B cell (primary cell): Measurements from ENCODE around the gene CHPT1. TPM values are rescaled to one million over a fixed set of nuclear protein-coding genes. Genes with fewer than 3 reads are reported as not detected.

Source experiments
- ATAC-seq: fragments of 200-7000 bp; cut with Tn5 transposase; one replicate; pipeline ENCODE4 v1.10.0; 2021; ENCODE audit warnings: low read depth, mild to moderate bottlenecking, moderate number of reproducible peaks, moderate library complexity
- CTCF ChIA-PET: fragments of 350-600 bp; sonication (Branson Sonifier 250); formaldehyde crosslinking; loops from one replicate; lab custom pipeline; 2021; ENCODE audit warnings: antibody characterized with exemption, inconsistent platforms; lab: Charles Lee
- POLR2A ChIA-PET: fragments of 350-600 bp; sonication (Branson Sonifier 250); formaldehyde crosslinking; loops from one replicate; lab custom pipeline; 2021; ENCODE audit warnings: antibody characterized with exemption; lab: Charles Lee
- DNase-seq: peaks from one replicate; pipeline ENCODE4 v3.0.0; 2013
- H2AFZ ChIP-seq: 2 replicates; pipeline ENCODE4 v1.6.1; 2012; ENCODE audit warnings: mild to moderate bottlenecking, low read depth, low read length; ENCODE audit not compliant: insufficient read depth, poor library complexity, severe bottlenecking
- H3K27ac ChIP-seq, 2 donors: 1 replicate in 1 of 2; 2 replicates in 1 of 2; pipeline ENCODE4 v1.5.1; 2012 to 2013; ENCODE audit warnings: low read length in 2 of 2, mild to moderate bottlenecking in 2 of 2, moderate library complexity in 1 of 2
- H3K27me3 ChIP-seq, 4 experiments: fragments of 200-600 bp in 1 of 4; sonication (generic) in 1 of 4; replicated peaks in 1 of 4; 1 replicate in 2 of 4; 2 replicates in 2 of 4; pipeline versions ENCODE4 v1.6.1 to v1.7.0; 2013 to 2016; ENCODE audit warnings: low read length in 3 of 4, mild to moderate bottlenecking in 2 of 4, mixed read lengths in 1 of 4, moderate library complexity in 1 of 4; ENCODE audit not compliant: insufficient read depth in 4 of 4, control insufficient read depth in 3 of 4; ENCODE audit errors: control extremely low read depth in 1 of 4
- H3K36me3 ChIP-seq, 2 experiments: replicated peaks in 1 of 2; 1 replicate in 1 of 2; 2 replicates in 1 of 2; pipeline versions ENCODE4 v1.6.1 to v1.7.1; 2013; ENCODE audit warnings: low read length in 1 of 2; ENCODE audit not compliant: insufficient read depth in 2 of 2, control insufficient read depth in 1 of 2; ENCODE audit errors: control extremely low read depth in 1 of 2, extremely low read depth in 1 of 2
- H3K4me1 ChIP-seq, 2 donors: fragments of 200-600 bp in 1 of 2; sonication (generic) in 1 of 2; 1 replicate in 1 of 2; 2 replicates in 1 of 2; pipeline versions ENCODE4 v1.5.1 to v1.6.1; 2013 to 2017; ENCODE audit warnings: low read length in 2 of 2; ENCODE audit not compliant: control insufficient read depth in 2 of 2, insufficient read depth in 2 of 2
- H3K4me2 ChIP-seq: replicated peaks from 2 replicates; pipeline ENCODE3; 2012; ENCODE audit warnings: mild to moderate bottlenecking, low read depth, low read length; ENCODE audit not compliant: poor library complexity, severe bottlenecking
- H3K4me3 ChIP-seq, 5 experiments: fragments of 200-600 bp in 1 of 5; sonication (generic) in 1 of 5; 1 replicate in 3 of 5; 2 replicates in 2 of 5; pipeline versions ENCODE4 v1.5.1 to v1.7.0; 2011 to 2016; ENCODE audit warnings: low read length in 4 of 5, mild to moderate bottlenecking in 4 of 5, low read depth in 2 of 5, control low read depth in 1 of 5, moderate library complexity in 1 of 5; ENCODE audit not compliant: insufficient read depth in 1 of 5; ENCODE audit errors: control extremely low read depth in 1 of 5, extremely low read depth in 1 of 5
- H3K79me2 ChIP-seq: fragments of 200-600 bp; sonication (generic); one replicate; pipeline ENCODE4 v1.6.0; 2016; ENCODE audit warnings: low read length; ENCODE audit not compliant: control insufficient read depth, insufficient read depth
- H3K9ac ChIP-seq: fragments of 200-600 bp; sonication (generic); 2 replicates; pipeline ENCODE4 v1.6.1; 2017; ENCODE audit warnings: mild to moderate bottlenecking, low read length, moderate library complexity
- H3K9me3 ChIP-seq, 3 donors: one replicate each; pipeline versions ENCODE4 v1.6.1 to v1.7.1; 2013; ENCODE audit warnings: low read length in 2 of 3; ENCODE audit not compliant: control insufficient read depth in 2 of 3, insufficient read depth in 1 of 3; ENCODE audit errors: control extremely low read depth in 1 of 3
- H4K20me1 ChIP-seq: 2 replicates; pipeline ENCODE4 v1.6.0; 2012; ENCODE audit warnings: mild to moderate bottlenecking, low read length; ENCODE audit not compliant: insufficient read depth, control insufficient read depth, poor library complexity, severe bottlenecking
- H3K27ac Mint-ChIP-seq: one replicate; pipeline ENCODE4 v1.8.0; 2021; ENCODE audit warnings: mixed read lengths
- H3K27me3 Mint-ChIP-seq: one replicate; pipeline ENCODE4 v1.8.0; 2021; ENCODE audit warnings: mixed read lengths
- H3K4me1 Mint-ChIP-seq: one replicate; pipeline ENCODE4 v1.8.0; 2021; ENCODE audit warnings: mixed read lengths
- H3K4me3 Mint-ChIP-seq: one replicate; pipeline ENCODE4 v1.8.0; 2021; ENCODE audit warnings: mixed read lengths
- H3K9me3 Mint-ChIP-seq: one replicate; pipeline ENCODE4 v1.8.0; 2022; ENCODE audit warnings: mixed read lengths; ENCODE audit not compliant: insufficient read depth
- EZH2 ChIP-seq: IDR thresholded peaks from 2 replicates; pipeline ENCODE4 v1.6.1; 2012; ENCODE audit warnings: borderline replicate concordance, low read depth, mild to moderate bottlenecking, moderate library complexity, low read length; ENCODE audit not compliant: insufficient read depth, poor library complexity, severe bottlenecking
- WGBS: methylation state at CpG from one replicate; pipeline ENCODE4 v1.1.5; 2013; ENCODE audit warnings: missing lambda C conversion rate; ENCODE audit not compliant: insufficient coverage; 5-methylcytosine and 5-hydroxymethylcytosine counted together
- intact Hi-C: fragments of 100-400 bp; cut with micrococcal nuclease; formaldehyde crosslinking; loops from one replicate; pipeline ENCODE4 v1.10.0; 2022
- polyA plus RNA-seq: library from polyadenylated mRNA; depleted of rRNA; stranded (reverse); fragments of >200 nt; gene quantifications from 2 replicates; pipeline ENCODE4 v1.2.3, GENCODE V29; 2012
- total RNA-seq, 2 donors: library from RNA; stranded (reverse); fragments of 120-200 nt in 1 of 2; gene quantifications; 1 replicate in 1 of 2; 2 replicates in 1 of 2; pipeline versions ENCODE4 v1.2.3 to v1.2.4, GENCODE V29; 2013 to 2022
- TF ChIP-seq, protein P1 (sequence below): fragments of 200-600 bp; IDR thresholded peaks from one replicate; pipeline ENCODE4 v1.8.0; 2022; ENCODE audit warnings: antibody characterized with exemption, mild to moderate bottlenecking

The CHPT1 gene
- total and polyA plus RNA-seq, 2 donors (not counting 1 experiment from before 2014, with no cell fraction given) = 46.9 to 215 TPM

DNA sequence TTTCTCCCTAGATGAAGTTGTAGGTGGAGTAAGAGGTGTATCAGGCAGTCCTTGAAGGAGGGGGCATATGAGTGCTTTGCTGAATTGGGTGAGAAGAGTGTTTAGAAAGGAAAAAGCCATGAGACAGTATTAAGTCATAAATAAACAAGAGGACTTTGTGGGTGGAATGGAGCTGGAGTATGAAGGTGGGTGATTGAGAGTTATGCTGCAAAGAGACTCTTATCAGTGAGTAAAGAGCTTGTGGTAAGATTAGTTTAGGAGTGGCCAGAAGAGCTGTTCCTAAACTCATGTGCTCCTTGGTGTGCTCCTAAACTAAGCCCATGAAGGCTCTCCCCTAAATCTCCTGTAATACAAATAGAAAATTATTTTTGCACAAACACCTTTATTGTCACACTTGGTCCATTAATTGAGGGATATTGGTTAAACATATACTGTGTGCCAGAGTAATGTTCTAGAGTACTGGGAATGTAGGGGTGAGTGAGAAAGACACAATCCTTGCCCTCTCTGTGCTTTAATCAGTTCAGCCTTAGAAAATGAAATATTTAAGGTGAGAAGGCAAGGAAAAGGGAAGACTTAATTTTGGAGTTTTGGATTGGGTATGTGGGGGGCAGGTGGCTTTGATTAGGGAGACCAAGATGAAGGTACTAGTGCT is 9.8 kb downstream of the CHPT1 start:
- no peak for ATAC-seq
- ChIA-PET CTCF (interaction anchor here (1.0 to 1.6 kb wide), 3 partner anchors 16 to 53 kb away, joined by 3 to 4 read pairs (median 4); no protein-coding TSS in a partner anchor), POLR2A (no interaction called here)
- no peak for DNase-seq
- Histone ChIP-seq H3K79me2 (peaks cover 76% of the 10 kb centered on the region), H3K27me3 (no peaks in the 10 kb centered on the region), H3K9ac (no peak overlapping the region), H3K4me1 (peaks cover 16 to 37% of the 10 kb centered on the region in 2 donors), H2AFZ (no peak overlapping the region), H4K20me1 (peaks cover 44% of the 10 kb centered on the region), H3K27ac (no peak overlapping the region), H3K9me3 (peaks cover 0 to 1% (median 0%) of the 10 kb centered on the region in 3 donors), H3K4me2 (no peak overlapping the region), H3K36me3 (no peaks in the 10 kb centered on the region), H3K4me3 (no peak overlapping the region)
- intact Hi-C loops = no loop called here
- no peak for TF ChIP-seq EZH2
- no peaks in the 10 kb centered on the region for H3K9me3 Mint-ChIP-seq
- H3K4me1 Mint-ChIP-seq = peaks cover 50% of the 10 kb centered on the region
- no peaks in the 10 kb centered on the region for H3K27me3 Mint-ChIP-seq
- H3K27ac Mint-ChIP-seq = no peak overlapping the region
- H3K4me3 Mint-ChIP-seq = no peak overlapping the region

DNA sequence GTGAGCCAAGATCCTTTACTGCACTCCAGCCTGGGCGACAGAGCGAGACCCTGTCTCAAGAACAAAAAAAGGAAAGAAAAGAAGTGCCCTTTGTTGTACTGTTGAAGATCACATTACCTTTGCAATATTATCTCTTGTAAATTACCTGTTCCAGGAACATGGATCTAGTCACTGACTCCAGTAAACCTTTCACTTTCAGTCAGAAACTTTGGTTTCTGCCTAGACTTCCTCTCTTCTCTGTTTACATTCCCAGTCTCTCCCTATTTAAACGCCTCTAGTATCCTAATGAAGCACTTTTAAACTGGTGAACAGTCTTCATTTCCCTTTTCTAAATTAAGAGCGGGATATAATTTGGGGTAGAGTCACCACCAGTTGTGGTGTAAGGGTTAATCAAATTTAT is 12.8 kb downstream of the CHPT1 start:
- peaks cover 0 to 1% (median 0%) of the 10 kb centered on the region in 3 donors for H3K9me3 ChIP-seq
- ChIA-PET CTCF (no interaction called here), POLR2A (no interaction called here)
- no peaks in the 10 kb centered on the region for H3K9me3 Mint-ChIP-seq
- intact Hi-C loops = no loop called here
- H4K20me1 ChIP-seq = peaks cover 45% of the 10 kb centered on the region
- H3K4me1 Mint-ChIP-seq = peaks cover 58% of the 10 kb centered on the region
- no peak overlapping the region for H3K4me3 Mint-ChIP-seq
- peaks cover 0 to 1% of the 10 kb centered on the region in 2 experiments for H3K36me3 ChIP-seq
- no peak for TF ChIP-seq EZH2
- TF ChIP-seq, protein P1, sequence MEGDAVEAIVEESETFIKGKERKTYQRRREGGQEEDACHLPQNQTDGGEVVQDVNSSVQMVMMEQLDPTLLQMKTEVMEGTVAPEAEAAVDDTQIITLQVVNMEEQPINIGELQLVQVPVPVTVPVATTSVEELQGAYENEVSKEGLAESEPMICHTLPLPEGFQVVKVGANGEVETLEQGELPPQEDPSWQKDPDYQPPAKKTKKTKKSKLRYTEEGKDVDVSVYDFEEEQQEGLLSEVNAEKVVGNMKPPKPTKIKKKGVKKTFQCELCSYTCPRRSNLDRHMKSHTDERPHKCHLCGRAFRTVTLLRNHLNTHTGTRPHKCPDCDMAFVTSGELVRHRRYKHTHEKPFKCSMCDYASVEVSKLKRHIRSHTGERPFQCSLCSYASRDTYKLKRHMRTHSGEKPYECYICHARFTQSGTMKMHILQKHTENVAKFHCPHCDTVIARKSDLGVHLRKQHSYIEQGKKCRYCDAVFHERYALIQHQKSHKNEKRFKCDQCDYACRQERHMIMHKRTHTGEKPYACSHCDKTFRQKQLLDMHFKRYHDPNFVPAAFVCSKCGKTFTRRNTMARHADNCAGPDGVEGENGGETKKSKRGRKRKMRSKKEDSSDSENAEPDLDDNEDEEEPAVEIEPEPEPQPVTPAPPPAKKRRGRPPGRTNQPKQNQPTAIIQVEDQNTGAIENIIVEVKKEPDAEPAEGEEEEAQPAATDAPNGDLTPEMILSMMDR = no peak
- no peaks in the 10 kb centered on the region for H3K27me3 Mint-ChIP-seq
- no peak for ATAC-seq
- no peaks in the 10 kb centered on the region for H3K27me3 ChIP-seq
- no peak overlapping the region for H3K4me3 ChIP-seq
- no peak overlapping the region for H3K9ac ChIP-seq
- H3K27ac ChIP-seq = no peak overlapping the region
- WGBS = no CpG with 5 or more reads among the region's 4 CpGs
- H2AFZ ChIP-seq = no peak overlapping the region
- H3K27ac Mint-ChIP-seq = no peak overlapping the region
- DNase-seq = no peak
- no peak overlapping the region for H3K4me2 ChIP-seq
- peaks cover 5 to 31% of the 10 kb centered on the region in 2 donors for H3K4me1 ChIP-seq
- peaks cover 64% of the 10 kb centered on the region for H3K79me2 ChIP-seq
